Endothelial cell of umbilical vein (primary cell): ENCODE results near the gene CCM2. TPM values are rescaled to one million over a fixed set of nuclear protein-coding genes. Genes with fewer than 3 reads are reported as not detected.

ENCODE experiments used
- BruUV-seq: library from RNA; stranded (reverse); fragments of 400-500 nt; replicated peaks from 2 replicates; lab custom pipeline; 2021; lab: Mats Ljungman, UMichigan
- CTCF ChIA-PET: fragments of 300-600, 350-600 bp; sonication (Branson Sonifier 250); formaldehyde crosslinking; loops from one replicate; lab custom pipeline; 2021; ENCODE audit warnings: antibody characterized with exemption, inconsistent platforms; lab: Charles Lee
- POLR2A ChIA-PET: fragments of 300-600, 350-600 bp; sonication (Branson Sonifier 250); formaldehyde crosslinking; loops from one replicate; lab custom pipeline; 2021; ENCODE audit warnings: antibody characterized with exemption, inconsistent platforms; lab: Charles Lee
- DNase-seq: peaks from one replicate; pipeline ENCODE4 v3.0.0-alpha.2; 2011; ENCODE audit warnings: low read depth, low spot score
- FAIRE-seq: peaks from 2 replicates; lab custom pipeline; 2011; peaks lifted over from hg19 to GRCh38; lab: Jason Lieb, UNC
- H2AFZ ChIP-seq: 2 replicates; pipeline ENCODE4 v1.6.0; 2012; ENCODE audit warnings: low read depth, low read length, control low read depth, inconsistent platforms
- H3K27ac ChIP-seq: 2 replicates; pipeline ENCODE4 v1.5.1; 2011; ENCODE audit warnings: low read depth, mild to moderate bottlenecking, control low read depth, low read length, moderate library complexity; ENCODE audit not compliant: insufficient read depth
- H3K27me3 ChIP-seq, 2 experiments: 2 replicates each; pipeline versions ENCODE4 v1.6.0 to v1.6.1; 2011; ENCODE audit warnings: low read length in 2 of 2, mixed read lengths in 1 of 2; ENCODE audit not compliant: control insufficient read depth in 2 of 2, insufficient read depth in 2 of 2
- H3K36me3 ChIP-seq, 2 experiments: 2 replicates in 1 of 2; 3 replicates in 1 of 2; pipeline ENCODE4 v1.5.1; 2011; ENCODE audit warnings: low read length in 2 of 2, mild to moderate bottlenecking in 1 of 2, moderate library complexity in 1 of 2; ENCODE audit not compliant: control insufficient read depth in 2 of 2, insufficient read depth in 2 of 2; ENCODE audit errors: extremely low read depth in 1 of 2
- H3K4me1 ChIP-seq: 3 replicates; pipeline ENCODE4 v1.5.1; 2011; ENCODE audit warnings: mild to moderate bottlenecking, low read length; ENCODE audit not compliant: control insufficient read depth, insufficient read depth; ENCODE audit errors: extremely low read depth
- H3K4me2 ChIP-seq: 2 replicates; pipeline ENCODE4 v1.6.1; 2011; ENCODE audit warnings: low read length, control low read depth, mixed read lengths; ENCODE audit not compliant: insufficient read depth
- H3K4me3 ChIP-seq, 3 experiments: fragments of 200-600 bp in 1 of 3; sonication (generic), shearing (Covaris generic) in 1 of 3; replicated peaks in 1 of 3; 2 replicates each; pipeline ENCODE4 v1.5.1; 2011 to 2016; ENCODE audit warnings: control low read depth in 3 of 3, low read length in 3 of 3, mild to moderate bottlenecking in 2 of 3, inconsistent platforms in 1 of 3, low read depth in 1 of 3, moderate library complexity in 1 of 3; ENCODE audit not compliant: insufficient read depth in 1 of 3
- H3K79me2 ChIP-seq: 2 replicates; pipeline ENCODE4 v1.6.0; 2012; ENCODE audit warnings: low read length, inconsistent platforms; ENCODE audit not compliant: control insufficient read depth, insufficient read depth
- H3K9ac ChIP-seq: replicated peaks from 2 replicates; pipeline ENCODE3; 2011; ENCODE audit warnings: low read length, control low read depth; ENCODE audit not compliant: insufficient read depth; ENCODE audit errors: extremely low read depth
- H3K9me1 ChIP-seq: replicated peaks from 3 replicates; pipeline ENCODE4 v1.6.0; 2011; ENCODE audit warnings: mild to moderate bottlenecking, low read length; ENCODE audit not compliant: control insufficient read depth, insufficient read depth; ENCODE audit errors: extremely low read depth
- H3K9me3 ChIP-seq: replicated peaks from 2 replicates; pipeline ENCODE4 v1.5.1; 2012; ENCODE audit warnings: low read length, inconsistent platforms; ENCODE audit not compliant: control insufficient read depth, insufficient read depth
- H4K20me1 ChIP-seq: replicated peaks from 2 replicates; pipeline ENCODE3; 2011; ENCODE audit warnings: mild to moderate bottlenecking, low read length; ENCODE audit not compliant: control insufficient read depth, insufficient read depth; ENCODE audit errors: extremely low read depth
- EZH2 ChIP-seq: IDR thresholded peaks from 2 replicates; pipeline ENCODE4 v1.6.1; 2012; ENCODE audit warnings: borderline replicate concordance, low read depth, mild to moderate bottlenecking, moderate library complexity, low read length, inconsistent platforms; ENCODE audit not compliant: severe bottlenecking
- FOS ChIP-seq: IDR thresholded peaks from 2 replicates; pipeline ENCODE4 v1.6.1; 2011; ENCODE audit warnings: mild to moderate bottlenecking, low read length, moderate library complexity, borderline replicate concordance; ENCODE audit not compliant: insufficient read depth
- GATA2 ChIP-seq: IDR thresholded peaks from 2 replicates; pipeline ENCODE4 v1.7.0; 2011; ENCODE audit warnings: low read depth, mild to moderate bottlenecking, moderate library complexity, mixed read lengths, low read length; ENCODE audit not compliant: insufficient read length, insufficient read depth
- JUN ChIP-seq: IDR thresholded peaks from 2 replicates; pipeline ENCODE4 v1.6.1; 2011; ENCODE audit warnings: borderline replicate concordance, low read depth; ENCODE audit not compliant: insufficient read length, insufficient read depth
- MYC ChIP-seq: IDR thresholded peaks from one replicate; pipeline ENCODE4 v1.6.1; 2011; ENCODE audit warnings: mild to moderate bottlenecking, low read depth, low read length
- POLR2A ChIP-seq: IDR thresholded peaks from 2 replicates; pipeline ENCODE4 v1.6.1; 2012; ENCODE audit warnings: low read depth, mild to moderate bottlenecking, control low read depth, low read length
- POLR2AphosphoS5 ChIP-seq: IDR thresholded peaks from 2 replicates; pipeline ENCODE4 v1.6.1; 2012; ENCODE audit warnings: low read depth, mild to moderate bottlenecking, control low read depth, low read length, moderate library complexity; ENCODE audit not compliant: insufficient read depth
- dilution Hi-C: fragments of 300-500 bp; cut with MboI; formaldehyde crosslinking; loops from one replicate; pipeline ENCODE4 v1.15.0; 2019; ENCODE audit warnings: low sequenced_read_pairs; ENCODE audit not compliant: extremely low pct_ligation_motif_present
- intact Hi-C: fragments of 100-400 bp; cut with micrococcal nuclease; formaldehyde crosslinking; loops from one replicate; pipeline ENCODE4 v1.10.0; 2022
- polyA plus RNA-seq, 4 experiments: library from polyadenylated mRNA; depleted of rRNA in 3 of 4; stranded (reverse) in 3 of 4; unstranded in 1 of 4; fragments of >200 nt; gene quantifications; 2 replicates each; pipeline versions ENCODE4 v1.2.1 to v1.2.3, GENCODE V29; 2011 to 2012; ENCODE audit warnings: missing spikeins in 1 of 4
- total RNA-seq: library from RNA; stranded (reverse); gene quantifications from 2 replicates; pipeline ENCODE4 v1.2.3, GENCODE V29; 2021
- TF ChIP-seq, protein P1 (sequence below): IDR thresholded peaks from 2 replicates; pipeline ENCODE4 v1.6.1; 2011; ENCODE audit not compliant: insufficient read depth, insufficient read length
- TF ChIP-seq, protein P2 (sequence below), 2 donors: IDR thresholded peaks; 1 replicate in 1 of 2; 2 replicates in 1 of 2; pipeline ENCODE4 v1.5.1; 2011; ENCODE audit warnings: low read length in 2 of 2, mild to moderate bottlenecking in 2 of 2, moderate library complexity in 2 of 2, control low read depth in 1 of 2, inconsistent platforms in 1 of 2, low read depth in 1 of 2; ENCODE audit not compliant: insufficient read depth in 1 of 2; ENCODE audit errors: extremely low read depth in 1 of 2

CCM2 gene
- total and polyA plus RNA-seq, 2 donors (not counting 3 experiments of a cell fraction or from before 2014, with no cell fraction given) = 66.1 to 70.4 TPM

- no peak for TF ChIP-seq EZH2
- no peak for TF ChIP-seq POLR2AphosphoS5
- TF ChIP-seq FOS = no peak
- TF ChIP-seq POLR2A = no peak
- TF ChIP-seq, protein P1, sequence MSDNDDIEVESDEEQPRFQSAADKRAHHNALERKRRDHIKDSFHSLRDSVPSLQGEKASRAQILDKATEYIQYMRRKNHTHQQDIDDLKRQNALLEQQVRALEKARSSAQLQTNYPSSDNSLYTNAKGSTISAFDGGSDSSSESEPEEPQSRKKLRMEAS = no peak
- no peak for TF ChIP-seq JUN
- TF ChIP-seq, protein P2, sequence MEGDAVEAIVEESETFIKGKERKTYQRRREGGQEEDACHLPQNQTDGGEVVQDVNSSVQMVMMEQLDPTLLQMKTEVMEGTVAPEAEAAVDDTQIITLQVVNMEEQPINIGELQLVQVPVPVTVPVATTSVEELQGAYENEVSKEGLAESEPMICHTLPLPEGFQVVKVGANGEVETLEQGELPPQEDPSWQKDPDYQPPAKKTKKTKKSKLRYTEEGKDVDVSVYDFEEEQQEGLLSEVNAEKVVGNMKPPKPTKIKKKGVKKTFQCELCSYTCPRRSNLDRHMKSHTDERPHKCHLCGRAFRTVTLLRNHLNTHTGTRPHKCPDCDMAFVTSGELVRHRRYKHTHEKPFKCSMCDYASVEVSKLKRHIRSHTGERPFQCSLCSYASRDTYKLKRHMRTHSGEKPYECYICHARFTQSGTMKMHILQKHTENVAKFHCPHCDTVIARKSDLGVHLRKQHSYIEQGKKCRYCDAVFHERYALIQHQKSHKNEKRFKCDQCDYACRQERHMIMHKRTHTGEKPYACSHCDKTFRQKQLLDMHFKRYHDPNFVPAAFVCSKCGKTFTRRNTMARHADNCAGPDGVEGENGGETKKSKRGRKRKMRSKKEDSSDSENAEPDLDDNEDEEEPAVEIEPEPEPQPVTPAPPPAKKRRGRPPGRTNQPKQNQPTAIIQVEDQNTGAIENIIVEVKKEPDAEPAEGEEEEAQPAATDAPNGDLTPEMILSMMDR (IDR thresholded peaks at IDR 0.05; ENCODE audit: extremely low read depth in 1 of 2, insufficient read depth in 1 of 2, low read depth in 1 of 2, low read length in 2 of 2) = no peak
- TF ChIP-seq GATA2 = no peak
- no peak for TF ChIP-seq MYC
- dilution Hi-C loops = no loop called here
- Histone ChIP-seq H3K4me1 (peaks cover 9% of the 10 kb centered on the region), H3K79me2 (peaks cover 13% of the 10 kb centered on the region), H4K20me1 (no peaks in the 10 kb centered on the region), H3K9ac (no peak overlapping the region), H2AFZ (no peak overlapping the region), H3K36me3 (peaks cover 14 to 21% of the 10 kb centered on the region in 2 experiments), H3K27me3 (no peaks in the 10 kb centered on the region), H3K4me2 (no peak overlapping the region), H3K9me1 (no peaks in the 10 kb centered on the region), H3K4me3 (no peak overlapping the region), H3K9me3 (no peaks in the 10 kb centered on the region), H3K27ac (no peak overlapping the region)
- no TSS peak for BruUV-seq
- CTCF ChIA-PET = interaction anchor here (0.7 to 1.8 kb wide), 4 partner anchors 8 to 156 kb away, joined by 3 to 7 read pairs (median 3); no protein-coding TSS in a partner anchor
- POLR2A ChIA-PET = no interaction called here
- FAIRE-seq (no peak), DNase-seq (no peak)
- intact Hi-C loops = no loop called here
Measured at GRCh38 chr7:44979481-44980392, 20.3 kb upstream of the CCM2 start.
